ENCODE measurements around the gene COQ8A.

Gene COQ8A

DNA sequence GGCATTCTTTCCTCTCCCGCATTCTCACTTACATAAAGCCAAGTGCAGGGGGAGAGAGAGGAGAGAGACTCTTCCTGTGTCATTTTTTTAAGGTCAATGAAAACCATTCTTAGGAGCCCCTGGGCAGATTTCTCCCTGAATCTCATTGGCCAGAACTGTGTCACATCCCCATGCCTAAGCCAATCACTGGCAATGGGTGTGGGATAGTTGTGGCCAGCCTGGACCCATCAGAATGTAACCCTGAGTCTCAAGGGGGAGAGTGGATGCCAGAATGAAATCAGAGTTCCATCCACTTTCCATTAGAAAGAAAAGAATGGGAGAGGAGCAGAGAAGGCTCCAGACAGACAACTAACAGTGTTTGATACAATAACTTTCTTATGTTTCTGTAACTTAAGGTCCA, 31.2 kb upstream of the COQ8A start:
- Histone ChIP-seq H3K36me3 (ENCODE audit: insufficient read depth, insufficient read length, low read length) (peaks cover 58% of the 10 kb centered on the region), H3K4me1 (ENCODE audit: insufficient read depth, insufficient read length) (peaks cover 5% of the 10 kb centered on the region), H3K9me3 (ENCODE audit: insufficient read depth, low read length) (no peaks in the 10 kb centered on the region), H3K4me3 (ENCODE audit: insufficient read length, low read depth) (no peak overlapping the region), H3K9ac (ENCODE audit: insufficient read length, low read depth) (no peak overlapping the region), H3K27me3 (ENCODE audit: insufficient read depth, insufficient read length) (no peaks in the 10 kb centered on the region)
- peak; percentile 28 for DNase-seq (ENCODE audit: low read depth, low spot score)
- TF ChIP-seq ZNF274 (IDR thresholded peaks at IDR 0.05; ENCODE audit: low read depth, low read length) (no peak), SUZ12 (IDR thresholded peaks at IDR 0.05; ENCODE audit: extremely low read depth, insufficient read depth, insufficient read length) (no peak)

- Histone ChIP-seq H3K4me1 (ENCODE audit: insufficient read depth, insufficient read length) (no peaks in the 10 kb centered on the region), H3K4me3 (ENCODE audit: insufficient read length, low read depth) (no peak overlapping the region), H3K9ac (ENCODE audit: insufficient read length, low read depth) (no peak overlapping the region), H3K9me3 (ENCODE audit: insufficient read depth, low read length) (no peaks in the 10 kb centered on the region), H3K27me3 (ENCODE audit: insufficient read depth, insufficient read length) (no peaks in the 10 kb centered on the region), H3K36me3 (ENCODE audit: insufficient read depth, insufficient read length, low read length) (peaks cover 57% of the 10 kb centered on the region)
- peak; percentile 39 for DNase-seq (ENCODE audit: low read depth, low spot score)
- TF ChIP-seq ZNF274 (IDR thresholded peaks at IDR 0.05; ENCODE audit: low read depth, low read length): no peak
- no peak for TF ChIP-seq YY1 (IDR thresholded peaks at IDR 0.05; ENCODE audit: insufficient read depth, insufficient read length)
- TF ChIP-seq SUZ12 (IDR thresholded peaks at IDR 0.05; ENCODE audit: extremely low read depth, insufficient read depth, insufficient read length): no peak
Measured at GRCh38 chr1:226912587-226913176, 27.4 kb upstream of the COQ8A start.

DNA sequence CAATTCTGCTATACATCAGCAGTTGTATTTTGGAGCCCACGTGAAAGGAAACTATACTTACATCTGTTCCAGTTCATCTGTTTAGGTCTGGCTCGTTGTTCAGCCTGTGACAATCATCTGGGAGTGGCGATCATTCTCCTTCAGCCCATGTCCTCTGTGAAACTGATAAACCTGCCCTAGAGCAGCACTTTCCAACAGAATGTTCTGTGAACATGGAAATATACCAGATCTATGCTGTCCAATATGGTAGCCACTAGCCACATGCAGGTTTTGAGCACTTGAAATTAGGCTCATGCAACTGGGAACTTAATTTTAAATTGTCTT, 24.5 kb upstream of the COQ8A start:
- H3K4me3 ChIP-seq (ENCODE audit: insufficient read length, low read depth): no peak overlapping the region
- no peaks in the 10 kb centered on the region for H3K4me1 ChIP-seq (ENCODE audit: insufficient read depth, insufficient read length)
- TF ChIP-seq ZNF274 (IDR thresholded peaks at IDR 0.05; ENCODE audit: low read depth, low read length): no peak
- TF ChIP-seq SUZ12 (IDR thresholded peaks at IDR 0.05; ENCODE audit: extremely low read depth, insufficient read depth, insufficient read length): no peak
- no peak for TF ChIP-seq YY1 (IDR thresholded peaks at IDR 0.05; ENCODE audit: insufficient read depth, insufficient read length)
- H3K27me3 ChIP-seq (ENCODE audit: insufficient read depth, insufficient read length): no peaks in the 10 kb centered on the region
- no peak for DNase-seq (ENCODE audit: low read depth, low spot score)
- no peaks in the 10 kb centered on the region for H3K9me3 ChIP-seq (ENCODE audit: insufficient read depth, low read length)
- no peak overlapping the region for H3K9ac ChIP-seq (ENCODE audit: insufficient read length, low read depth)
- H3K36me3 ChIP-seq (ENCODE audit: insufficient read depth, insufficient read length, low read length): peaks cover 53% of the 10 kb centered on the region

DNA sequence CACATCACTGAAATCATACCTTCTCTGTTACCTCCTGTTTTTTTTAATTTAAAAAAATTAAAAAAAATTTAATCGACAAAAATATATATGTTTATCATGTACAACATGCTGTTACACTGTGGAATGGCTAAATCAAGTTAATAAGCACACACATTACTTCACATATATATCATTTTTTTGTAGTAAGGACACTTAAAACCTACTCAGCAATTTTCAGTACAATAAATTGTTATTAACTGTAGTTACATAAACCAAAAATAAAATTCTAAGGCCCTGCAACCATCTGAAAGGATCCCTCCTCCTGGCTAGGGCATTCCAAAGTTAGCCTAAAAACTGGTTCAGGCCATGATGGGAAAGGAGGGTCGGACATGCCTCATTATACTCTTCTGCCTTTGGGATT, 23.6 kb upstream of the COQ8A start:
- no peaks in the 10 kb centered on the region for H3K4me1 ChIP-seq (ENCODE audit: insufficient read depth, insufficient read length)
- no peak overlapping the region for H3K9ac ChIP-seq (ENCODE audit: insufficient read length, low read depth)
- DNase-seq (ENCODE audit: low read depth, low spot score): no peak
- no peak overlapping the region for H3K4me3 ChIP-seq (ENCODE audit: insufficient read length, low read depth)
- no peaks in the 10 kb centered on the region for H3K27me3 ChIP-seq (ENCODE audit: insufficient read depth, insufficient read length)
- no peaks in the 10 kb centered on the region for H3K9me3 ChIP-seq (ENCODE audit: insufficient read depth, low read length)
- TF ChIP-seq SUZ12 (IDR thresholded peaks at IDR 0.05; ENCODE audit: extremely low read depth, insufficient read depth, insufficient read length) (no peak), ZNF274 (IDR thresholded peaks at IDR 0.05; ENCODE audit: low read depth, low read length) (no peak), YY1 (IDR thresholded peaks at IDR 0.05; ENCODE audit: insufficient read depth, insufficient read length) (no peak)
- H3K36me3 ChIP-seq (ENCODE audit: insufficient read depth, insufficient read length, low read length): peaks cover 54% of the 10 kb centered on the region

- Histone ChIP-seq H3K36me3 (ENCODE audit: insufficient read depth, insufficient read length, low read length) (peaks cover 39% of the 10 kb centered on the region), H3K4me1 (ENCODE audit: insufficient read depth, insufficient read length) (no peaks in the 10 kb centered on the region), H3K4me3 (ENCODE audit: insufficient read length, low read depth) (no peak overlapping the region), H3K9ac (ENCODE audit: insufficient read length, low read depth) (no peak overlapping the region), H3K9me3 (ENCODE audit: insufficient read depth, low read length) (no peaks in the 10 kb centered on the region), H3K27me3 (ENCODE audit: insufficient read depth, insufficient read length) (no peaks in the 10 kb centered on the region)
- DNase-seq (ENCODE audit: low read depth, low spot score): no peak
- no peak for TF ChIP-seq ZNF274 (IDR thresholded peaks at IDR 0.05; ENCODE audit: low read depth, low read length)
- TF ChIP-seq SUZ12 (IDR thresholded peaks at IDR 0.05; ENCODE audit: extremely low read depth, insufficient read depth, insufficient read length): no peak
- TF ChIP-seq YY1 (IDR thresholded peaks at IDR 0.05; ENCODE audit: insufficient read depth, insufficient read length): no peak
Measured at GRCh38 chr1:226919587-226919986, 20.5 kb upstream of the COQ8A start.

GRCh38 chr1:226919995-226920394, 20.1 kb upstream of the COQ8A start:
- Histone ChIP-seq H3K9ac (ENCODE audit: insufficient read length, low read depth) (no peak overlapping the region), H3K27me3 (ENCODE audit: insufficient read depth, insufficient read length) (no peaks in the 10 kb centered on the region), H3K36me3 (ENCODE audit: insufficient read depth, insufficient read length, low read length) (peaks cover 39% of the 10 kb centered on the region), H3K9me3 (ENCODE audit: insufficient read depth, low read length) (no peaks in the 10 kb centered on the region), H3K4me1 (ENCODE audit: insufficient read depth, insufficient read length) (no peaks in the 10 kb centered on the region), H3K4me3 (ENCODE audit: insufficient read length, low read depth) (no peak overlapping the region)
- no peak for DNase-seq (ENCODE audit: low read depth, low spot score)
- TF ChIP-seq ZNF274 (IDR thresholded peaks at IDR 0.05; ENCODE audit: low read depth, low read length): no peak
- TF ChIP-seq YY1 (IDR thresholded peaks at IDR 0.05; ENCODE audit: insufficient read depth, insufficient read length): no peak
- TF ChIP-seq SUZ12 (IDR thresholded peaks at IDR 0.05; ENCODE audit: extremely low read depth, insufficient read depth, insufficient read length): no peak

DNA sequence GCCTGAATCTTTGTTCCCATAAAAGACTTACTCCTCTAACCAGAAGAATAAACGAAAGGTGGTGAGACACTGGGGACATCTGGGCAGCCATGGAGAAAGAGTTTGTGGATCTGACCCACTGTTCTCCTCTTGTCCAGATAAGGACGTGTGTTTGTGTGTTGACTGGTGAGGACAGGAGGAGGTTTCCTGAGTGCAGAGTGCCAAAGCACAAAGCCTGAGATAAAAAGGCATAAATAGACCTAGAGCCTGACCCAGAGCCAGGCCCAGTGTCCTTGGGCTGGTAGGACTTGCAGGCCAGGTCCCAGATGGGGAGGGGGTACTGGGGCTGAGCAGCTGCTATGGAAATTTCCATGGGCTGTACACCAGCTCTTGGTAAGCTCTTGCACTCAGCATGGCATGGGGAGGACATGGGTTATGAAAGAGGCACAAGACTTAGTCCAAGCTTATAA, 19.6 kb upstream of the COQ8A start:
- no peak for DNase-seq (ENCODE audit: low read depth, low spot score)
- Histone ChIP-seq H3K36me3 (ENCODE audit: insufficient read depth, insufficient read length, low read length) (peaks cover 37% of the 10 kb centered on the region), H3K9ac (ENCODE audit: insufficient read length, low read depth) (no peak overlapping the region), H3K27me3 (ENCODE audit: insufficient read depth, insufficient read length) (no peaks in the 10 kb centered on the region), H3K4me3 (ENCODE audit: insufficient read length, low read depth) (no peak overlapping the region), H3K9me3 (ENCODE audit: insufficient read depth, low read length) (no peaks in the 10 kb centered on the region), H3K4me1 (ENCODE audit: insufficient read depth, insufficient read length) (no peaks in the 10 kb centered on the region)
- TF ChIP-seq ZNF274 (IDR thresholded peaks at IDR 0.05; ENCODE audit: low read depth, low read length): no peak
- TF ChIP-seq YY1 (IDR thresholded peaks at IDR 0.05; ENCODE audit: insufficient read depth, insufficient read length): no peak
- TF ChIP-seq SUZ12 (IDR thresholded peaks at IDR 0.05; ENCODE audit: extremely low read depth, insufficient read depth, insufficient read length): no peak
